GM19372 (cell line): Measurements from ENCODE around the gene TXNL4B.

Source experiments
- ATAC-seq: cut with Tn5 transposase; IDR thresholded peaks from one replicate; pipeline ENCODE4 v1.9.1; 2021; ENCODE audit warnings: mild to moderate bottlenecking, low read depth, moderate library complexity; ENCODE audit not compliant: unreplicated experiment

Gene TXNL4B

DNA sequence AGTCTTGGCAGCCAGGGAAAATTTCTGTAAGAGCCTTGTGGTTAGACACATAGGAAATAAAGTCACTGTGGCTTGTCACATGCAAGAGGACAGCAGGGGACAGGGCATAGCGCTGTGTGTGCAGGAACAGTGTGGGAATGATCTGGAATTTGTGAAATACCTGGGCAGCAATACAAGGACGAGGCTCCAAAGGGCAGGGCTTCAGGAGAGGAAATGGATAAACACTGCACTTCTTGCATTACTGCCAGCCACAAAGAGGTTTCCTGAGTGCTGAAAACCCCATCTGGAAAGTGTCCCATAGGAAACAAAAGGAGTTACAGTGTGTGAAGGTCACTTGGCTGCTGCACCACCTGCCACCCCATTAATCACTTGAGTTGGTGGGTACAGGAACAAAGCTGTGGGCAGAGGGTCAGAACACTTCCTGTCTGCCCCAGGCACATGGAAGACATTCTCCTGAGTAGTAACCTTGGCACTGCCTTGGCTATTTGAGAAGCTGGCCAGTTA, 51.2 kb downstream of the TXNL4B start:
- ATAC-seq: no peak

DNA sequence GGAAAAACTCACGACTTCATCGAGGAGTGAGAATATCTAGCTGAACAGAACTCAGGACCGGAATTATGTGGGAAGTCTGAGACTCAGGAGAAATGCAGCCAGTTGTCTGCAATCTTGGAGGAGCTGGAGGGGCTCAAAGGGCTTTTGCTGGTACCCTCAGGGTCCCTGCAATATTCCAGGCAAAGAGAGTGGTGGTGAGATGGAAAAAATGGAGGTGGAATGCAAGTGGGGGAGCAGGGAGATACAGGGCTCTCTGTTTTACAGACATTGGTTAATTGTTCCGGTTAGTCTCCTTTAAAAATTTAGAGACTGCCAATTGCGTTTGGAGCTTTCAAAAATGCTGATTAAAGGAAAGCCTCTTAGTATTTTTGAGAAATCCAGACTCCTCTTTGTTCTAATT, 57.3 kb downstream of the TXNL4B start:
- ATAC-seq: no peak
